ENCODE data around the gene GALNT12.

Gene GALNT12

DNA sequence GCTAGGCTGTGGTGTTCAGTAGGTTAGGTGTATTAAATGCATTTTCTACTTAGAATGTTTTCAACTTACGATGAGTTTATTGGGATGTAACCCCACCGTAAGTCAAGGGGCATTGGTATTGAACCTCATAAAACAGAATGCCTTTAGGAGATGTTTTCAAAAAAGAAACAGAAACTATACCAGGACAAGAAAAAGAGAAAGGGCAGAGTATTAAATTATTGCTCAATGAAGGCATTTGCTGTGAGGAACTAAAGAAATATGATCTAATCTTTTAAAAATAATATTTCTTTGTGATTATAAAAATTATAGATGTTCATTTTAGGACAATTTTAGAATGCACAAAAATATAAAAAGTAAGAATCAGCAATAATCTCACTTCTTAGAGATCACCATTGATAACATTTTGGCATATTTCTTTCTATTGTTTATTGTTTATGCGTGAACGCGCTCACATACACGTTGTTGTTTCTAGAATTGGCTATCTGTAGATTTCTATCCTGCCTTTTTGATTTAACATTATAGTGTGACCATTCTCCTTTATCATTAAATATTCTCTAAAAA is 8.0 kb downstream of the GALNT12 start:
- TF ChIP-seq, protein P1, sequence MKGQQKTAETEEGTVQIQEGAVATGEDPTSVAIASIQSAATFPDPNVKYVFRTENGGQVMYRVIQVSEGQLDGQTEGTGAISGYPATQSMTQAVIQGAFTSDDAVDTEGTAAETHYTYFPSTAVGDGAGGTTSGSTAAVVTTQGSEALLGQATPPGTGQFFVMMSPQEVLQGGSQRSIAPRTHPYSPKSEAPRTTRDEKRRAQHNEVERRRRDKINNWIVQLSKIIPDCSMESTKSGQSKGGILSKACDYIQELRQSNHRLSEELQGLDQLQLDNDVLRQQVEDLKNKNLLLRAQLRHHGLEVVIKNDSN (IDR thresholded peaks at IDR 0.05), result no peak

DNA sequence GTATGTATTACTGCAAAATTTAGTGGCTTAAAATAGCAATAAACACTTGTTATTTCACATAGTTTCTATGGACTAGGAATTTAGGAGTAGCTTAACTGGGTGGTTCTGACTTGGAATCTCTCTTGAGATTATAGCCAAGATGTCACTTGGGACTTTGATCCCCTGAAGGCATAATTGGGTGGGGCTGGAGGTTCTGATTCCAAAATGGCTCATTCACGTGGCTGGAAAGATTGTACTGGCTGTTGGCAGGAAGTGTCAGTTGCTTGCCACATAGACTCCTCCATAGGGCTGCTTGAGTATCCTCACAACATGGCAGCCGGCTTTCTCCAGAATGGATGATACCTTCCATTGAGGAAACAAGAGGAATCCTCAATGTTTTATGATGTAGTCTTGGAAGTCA is 11.3 kb downstream of the GALNT12 start:
- TF ChIP-seq CREB1 (IDR thresholded peaks at IDR 0.05; ENCODE audit: low read depth), result no peak
- TF ChIP-seq, protein P1 (IDR thresholded peaks at IDR 0.05), result no peak

DNA sequence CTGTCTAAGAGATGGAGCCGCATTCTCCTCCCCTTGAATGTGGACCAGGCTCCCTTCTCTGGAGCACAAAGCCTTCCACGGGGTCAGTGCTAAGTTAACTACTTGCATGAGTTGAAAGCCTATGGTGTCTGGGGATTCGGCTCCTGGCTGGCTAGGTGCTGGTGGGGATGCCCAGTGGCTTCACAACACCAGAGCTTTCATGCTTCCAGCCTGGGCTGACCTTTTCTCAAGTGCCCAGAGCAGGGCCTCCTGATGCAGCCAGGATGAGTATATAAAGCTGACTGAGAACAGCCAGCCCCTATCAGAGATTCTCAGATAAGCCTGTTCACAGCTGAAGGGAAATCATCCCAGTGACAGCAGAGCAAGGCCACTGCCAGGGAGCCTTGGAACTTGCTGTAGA is 11.8 kb downstream of the GALNT12 start:
- TF ChIP-seq EGR1 (IDR thresholded peaks at IDR 0.05) (no peak), YY1 (IDR thresholded peaks at IDR 0.05; ENCODE audit: low read depth) (no peak), ZBTB7A (IDR thresholded peaks at IDR 0.05; ENCODE audit: low read depth) (no peak), EP300 (IDR thresholded peaks at IDR 0.05; ENCODE audit: borderline replicate concordance) (no peak), TEAD4 (IDR thresholded peaks at IDR 0.05) (no peak), TCF12 (IDR thresholded peaks at IDR 0.05; ENCODE audit: low read depth) (no peak), TAF1 (IDR thresholded peaks at IDR 0.05; ENCODE audit: low read depth) (no peak), FOXM1 (IDR thresholded peaks at IDR 0.05; ENCODE audit: borderline replicate concordance, low read depth) (no peak), RAD21 (IDR thresholded peaks at IDR 0.05; ENCODE audit: low read depth) (no peak), MAX (IDR thresholded peaks at IDR 0.05) (no peak), REST (IDR thresholded peaks at IDR 0.05; ENCODE audit: low read depth) (no peak), NFIC (IDR thresholded peaks at IDR 0.05) (no peak), CREB1 (IDR thresholded peaks at IDR 0.05; ENCODE audit: low read depth) (no peak), CEBPB (IDR thresholded peaks at IDR 0.05) (no peak)
- TF ChIP-seq, protein P1 (IDR thresholded peaks at IDR 0.05), result no peak

DNA sequence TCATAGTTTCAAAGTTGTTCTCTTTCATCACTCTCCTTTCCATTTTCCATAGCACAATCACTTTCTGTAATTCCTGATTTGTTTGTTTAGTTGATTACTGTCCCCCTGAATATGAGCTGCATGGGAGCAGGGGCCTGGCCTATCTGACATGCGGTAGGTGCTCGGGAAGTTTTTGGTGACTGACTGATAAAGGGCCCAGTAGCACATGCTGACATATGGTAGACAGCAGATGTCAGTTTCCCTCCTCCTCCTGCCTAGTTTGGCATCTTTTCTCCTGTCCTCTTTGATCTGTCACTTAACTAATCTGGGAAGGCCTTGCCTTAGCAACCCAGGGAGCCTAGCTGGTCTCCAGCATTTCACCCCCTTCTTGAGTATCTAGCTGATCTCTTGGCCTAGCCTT is 14.4 kb downstream of the GALNT12 start:
- no peak for TF ChIP-seq NFIC (IDR thresholded peaks at IDR 0.05)
- TF ChIP-seq YY1 (IDR thresholded peaks at IDR 0.05; ENCODE audit: low read depth), result no peak
- TF ChIP-seq EGR1 (IDR thresholded peaks at IDR 0.05), result no peak
- no peak for TF ChIP-seq FOXM1 (IDR thresholded peaks at IDR 0.05; ENCODE audit: borderline replicate concordance, low read depth)
- no peak for TF ChIP-seq MAX (IDR thresholded peaks at IDR 0.05)
- TF ChIP-seq, protein P1 (IDR thresholded peaks at IDR 0.05), result no peak

DNA sequence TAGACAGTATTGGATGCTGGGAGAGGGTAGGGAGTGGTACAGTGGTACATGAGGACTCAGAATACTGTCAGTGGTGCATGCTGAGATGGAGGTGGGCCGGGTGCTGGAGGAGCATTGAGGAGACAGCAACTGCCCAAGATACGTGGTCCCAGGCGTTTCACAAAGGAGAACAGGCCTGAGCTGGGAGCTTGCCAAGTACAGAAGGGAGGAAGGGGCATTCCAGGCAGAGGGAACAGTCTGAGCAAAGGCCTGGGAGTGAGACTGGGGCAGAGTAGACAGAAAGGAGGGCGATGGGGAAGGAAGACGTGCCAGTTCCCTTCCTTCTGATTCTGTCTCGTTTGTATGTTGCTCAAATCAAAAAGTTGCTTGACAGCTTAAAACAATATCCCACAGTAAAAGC is 15.2 kb downstream of the GALNT12 start:
- TF ChIP-seq YY1 (IDR thresholded peaks at IDR 0.05; ENCODE audit: low read depth) (no peak), TEAD4 (IDR thresholded peaks at IDR 0.05) (no peak), MAX (IDR thresholded peaks at IDR 0.05) (no peak), FOXM1 (IDR thresholded peaks at IDR 0.05; ENCODE audit: borderline replicate concordance, low read depth) (no peak), CEBPB (IDR thresholded peaks at IDR 0.05) (no peak), ZBTB7A (IDR thresholded peaks at IDR 0.05; ENCODE audit: low read depth) (no peak), TAF1 (IDR thresholded peaks at IDR 0.05; ENCODE audit: low read depth) (no peak), RAD21 (IDR thresholded peaks at IDR 0.05; ENCODE audit: low read depth) (no peak), EP300 (IDR thresholded peaks at IDR 0.05; ENCODE audit: borderline replicate concordance) (no peak), CREB1 (IDR thresholded peaks at IDR 0.05; ENCODE audit: low read depth) (no peak), REST (IDR thresholded peaks at IDR 0.05; ENCODE audit: low read depth) (no peak), EGR1 (IDR thresholded peaks at IDR 0.05) (no peak), TCF12 (IDR thresholded peaks at IDR 0.05; ENCODE audit: low read depth) (no peak), NFIC (IDR thresholded peaks at IDR 0.05) (no peak)
- TF ChIP-seq, protein P1 (IDR thresholded peaks at IDR 0.05), result no peak
